PC-9 (cell line): ENCODE data around the gene ACSS2.

Source experiments
- CTCF ChIP-seq: fragments of 200-600 bp; sonication (generic); conservative IDR thresholded peaks from 2 replicates; pipeline ENCODE4 v1.6.1; 2017; ENCODE audit warnings: mixed run types, antibody characterized with exemption, mild to moderate bottlenecking, moderate library complexity
- EZH2 ChIP-seq: fragments of 200-600 bp; sonication (generic); IDR thresholded peaks from 2 replicates; pipeline ENCODE4 v1.8.0; 2017; ENCODE audit warnings: antibody characterized with exemption, low read depth

- TF ChIP-seq EZH2 (no peak), CTCF (no peak)
These were observed 74.8 kb downstream of the ACSS2 start for GRCh38 chr20:34951252-34951651.
